Vagina (tissue), 2 donors: ENCODE measurements around the gene RIBC2. TPM values are rescaled to one million over a fixed set of nuclear protein-coding genes. Genes with fewer than 3 reads are reported as not detected.

ENCODE experiments used
- DNase-seq, 2 donors: peaks; one replicate each; pipeline ENCODE4 v3.0.0-alpha.2; 2017; ENCODE audit errors: extremely low spot score in 2 of 2
- H3K27ac ChIP-seq: fragments of 200-600 bp; sonication (generic); one replicate; pipeline ENCODE4 v1.5.1; 2019
- H3K27me3 ChIP-seq: fragments of 200-600 bp; sonication (generic); one replicate; pipeline ENCODE4 v1.5.1; 2019
- H3K36me3 ChIP-seq, 2 donors: fragments of 200-600 bp; sonication (generic); one replicate each; pipeline ENCODE4 v1.5.1; 2017 to 2019
- H3K4me1 ChIP-seq: fragments of 200-600 bp; sonication (generic); one replicate; pipeline ENCODE4 v1.5.1; 2019
- H3K4me3 ChIP-seq, 2 donors: fragments of 200-600 bp; sonication (generic); 1 replicate in 1 of 2; 2 replicates in 1 of 2; pipeline ENCODE4 v1.5.1; 2016 to 2019
- H3K9me3 ChIP-seq: fragments of 200-600 bp; sonication (generic); one replicate; pipeline ENCODE4 v1.5.1; 2019
- POLR2A ChIP-seq, 2 donors: fragments of 450-650 bp; IDR thresholded peaks; one replicate each; pipeline ENCODE4 v1.6.1; 2017; ENCODE audit warnings: antibody characterized with exemption in 2 of 2, mild to moderate bottlenecking in 2 of 2, moderate library complexity in 2 of 2
- POLR2AphosphoS5 ChIP-seq, 2 donors: sonication (generic); formaldehyde crosslinking; IDR thresholded peaks; one replicate each; pipeline ENCODE4 v1.9.0; 2017; ENCODE audit warnings: antibody characterized with exemption in 2 of 2, mild to moderate bottlenecking in 2 of 2, low read depth in 1 of 2; ENCODE audit not compliant: insufficient read depth in 1 of 2
- intact Hi-C: fragments of 100-400 bp; cut with DNase I; formaldehyde crosslinking; loops from one replicate; pipeline ENCODE4 v1.15.1; 2023
- total RNA-seq: library from RNA; depleted of rRNA; stranded (reverse); fragments of >200 nt; gene quantifications from one replicate; pipeline ENCODE4 v1.2.3, GENCODE V29; 2016
- TF ChIP-seq, protein P1 (sequence below), 3 experiments: fragments of 450-650 bp in 2 of 3; fragments of 200-600 bp in 1 of 3; sonication (generic) in 1 of 3; IDR thresholded peaks; one replicate each; pipeline ENCODE4 v1.5.1; 2017 to 2019; ENCODE audit warnings: antibody characterized with exemption in 3 of 3, mild to moderate bottlenecking in 2 of 3, moderate library complexity in 2 of 3

Gene RIBC2
- total RNA-seq, 1 donor from 2014 or later: 0.49 TPM

DNA sequence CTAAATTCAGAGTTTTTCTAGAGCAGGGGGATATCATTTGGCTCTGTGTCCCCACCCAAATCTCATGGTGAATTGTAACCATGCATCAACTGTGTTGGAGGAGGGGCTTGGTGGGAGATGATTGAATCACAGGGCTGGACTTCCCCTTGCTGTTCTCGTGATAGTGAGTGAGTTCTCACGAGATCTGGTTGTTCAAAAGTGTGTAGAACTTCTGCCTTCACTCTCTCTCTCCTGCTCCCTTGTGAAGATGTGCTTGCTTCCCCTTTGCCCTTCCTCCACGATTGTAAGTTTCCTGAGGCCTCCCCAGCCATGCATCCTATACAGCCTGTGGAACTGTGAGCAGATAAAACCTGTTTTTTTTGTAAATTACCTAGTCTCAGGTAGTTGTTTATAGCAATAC lies 67.2 kb downstream of the RIBC2 start:
- H3K4me3 ChIP-seq: no peak overlapping the region
- H3K27me3 ChIP-seq: no peaks in the 10 kb centered on the region
- DNase-seq: no peak
- H3K4me1 ChIP-seq: peaks cover 25% of the 10 kb centered on the region
- intact Hi-C loops: no loop called here
- no peaks in the 10 kb centered on the region for H3K9me3 ChIP-seq
- no peak for TF ChIP-seq POLR2A (IDR thresholded peaks at IDR 0.05)
- TF ChIP-seq, protein P1, sequence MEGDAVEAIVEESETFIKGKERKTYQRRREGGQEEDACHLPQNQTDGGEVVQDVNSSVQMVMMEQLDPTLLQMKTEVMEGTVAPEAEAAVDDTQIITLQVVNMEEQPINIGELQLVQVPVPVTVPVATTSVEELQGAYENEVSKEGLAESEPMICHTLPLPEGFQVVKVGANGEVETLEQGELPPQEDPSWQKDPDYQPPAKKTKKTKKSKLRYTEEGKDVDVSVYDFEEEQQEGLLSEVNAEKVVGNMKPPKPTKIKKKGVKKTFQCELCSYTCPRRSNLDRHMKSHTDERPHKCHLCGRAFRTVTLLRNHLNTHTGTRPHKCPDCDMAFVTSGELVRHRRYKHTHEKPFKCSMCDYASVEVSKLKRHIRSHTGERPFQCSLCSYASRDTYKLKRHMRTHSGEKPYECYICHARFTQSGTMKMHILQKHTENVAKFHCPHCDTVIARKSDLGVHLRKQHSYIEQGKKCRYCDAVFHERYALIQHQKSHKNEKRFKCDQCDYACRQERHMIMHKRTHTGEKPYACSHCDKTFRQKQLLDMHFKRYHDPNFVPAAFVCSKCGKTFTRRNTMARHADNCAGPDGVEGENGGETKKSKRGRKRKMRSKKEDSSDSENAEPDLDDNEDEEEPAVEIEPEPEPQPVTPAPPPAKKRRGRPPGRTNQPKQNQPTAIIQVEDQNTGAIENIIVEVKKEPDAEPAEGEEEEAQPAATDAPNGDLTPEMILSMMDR (IDR thresholded peaks at IDR 0.05): no peak
- TF ChIP-seq POLR2AphosphoS5 (IDR thresholded peaks at IDR 0.05; ENCODE audit: insufficient read depth in 1 of 2, low read depth in 1 of 2): no peak
- no peak overlapping the region for H3K27ac ChIP-seq
- H3K36me3 ChIP-seq: no peaks in the 10 kb centered on the region

DNA sequence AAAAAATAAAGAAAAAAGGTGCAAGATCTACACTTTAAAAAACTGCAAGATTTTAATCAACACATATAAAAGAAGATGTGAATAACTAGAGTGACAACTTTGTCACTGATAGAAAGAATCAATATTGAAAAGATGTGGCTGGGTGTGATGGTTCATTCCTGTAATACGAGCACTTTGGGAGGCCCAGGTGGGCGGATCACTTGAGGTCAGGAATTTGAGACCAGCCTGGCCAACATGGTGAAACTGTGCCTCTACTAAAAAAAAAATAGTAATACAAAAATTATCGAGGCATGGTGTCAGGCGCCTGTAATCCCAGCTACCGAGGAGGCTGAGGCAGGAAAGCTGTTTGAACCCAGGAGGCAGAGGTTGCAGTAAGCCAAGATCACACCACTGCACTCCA lies 68.2 kb downstream of the RIBC2 start:
- intact Hi-C loops: no loop called here
- Histone ChIP-seq H3K36me3 (no peaks in the 10 kb centered on the region), H3K4me3 (no peak overlapping the region), H3K4me1 (peaks cover 15% of the 10 kb centered on the region), H3K9me3 (no peaks in the 10 kb centered on the region), H3K27ac (no peak overlapping the region), H3K27me3 (no peaks in the 10 kb centered on the region)
- no peak for DNase-seq
- TF ChIP-seq, protein P1 (IDR thresholded peaks at IDR 0.05): no peak
- TF ChIP-seq POLR2A (IDR thresholded peaks at IDR 0.05) (no peak), POLR2AphosphoS5 (IDR thresholded peaks at IDR 0.05; ENCODE audit: insufficient read depth in 1 of 2, low read depth in 1 of 2) (no peak)

Other genes starting within 250 kb of the RIBC2 start
- gene NUP50, start 249.8 kb upstream of the RIBC2 start, total RNA-seq: 76.9 TPM
- 42.5 TPM for gene KIAA0930, start 172.8 kb upstream of the RIBC2 start, total RNA-seq
- gene UPK3A, start 128.7 kb upstream of the RIBC2 start, total RNA-seq: not detected
- gene FAM118A, start 103.8 kb upstream of the RIBC2 start, total RNA-seq: 49.6 TPM
- gene SMC1B, start 94 bp upstream of the RIBC2 start, total RNA-seq: not detected
- 1,019 TPM for gene FBLN1, start 89.2 kb downstream of the RIBC2 start, total RNA-seq